Measurements from ENCODE around the gene VPS52. TPM values are rescaled to one million over a fixed set of nuclear protein-coding genes. Genes with fewer than 3 reads are reported as not detected.
"Not testable (repeated sequence)": the region's sequence is repeated elsewhere in the genome, so short reads cannot be mapped to it uniquely, and the experiment has no call there.

Gene VPS52
- total RNA-seq, 1 experiment from 2014 or later, result 23.2 TPM

- DNase-seq (ENCODE audit: low spot score), result no peak
Observed at GRCh38 chr6:33250731-33251130, 20.9 kb downstream of the VPS52 start.

- DNase-seq (ENCODE audit: low spot score), result peak; percentile 60
Observed at GRCh38 chr6:33249732-33250630, 21.7 kb downstream of the VPS52 start.

GRCh38 chr6:33248932-33249731, 22.5 kb downstream of the VPS52 start:
- DNase-seq (ENCODE audit: low spot score), result peak; percentile 97

GRCh38 chr6:33248643-33248931, 23.1 kb downstream of the VPS52 start:
- DNase-seq (ENCODE audit: low spot score), result no peak

GRCh38 chr6:33247977-33248642, 23.6 kb downstream of the VPS52 start:
- DNase-seq (ENCODE audit: low spot score), result peak; percentile 87

- DNase-seq (ENCODE audit: low spot score), result no peak
Observed at GRCh38 chr6:33243476-33243875, 28.2 kb downstream of the VPS52 start.

- no peak for DNase-seq (ENCODE audit: low spot score)
Observed at GRCh38 chr6:33241968-33242367, 29.7 kb downstream of the VPS52 start.

GRCh38 chr6:33237741-33238140, 33.9 kb downstream of the VPS52 start:
- DNase-seq (ENCODE audit: low spot score), result no peak

- DNase-seq (ENCODE audit: low spot score), result no peak
Observed at GRCh38 chr6:33236852-33237251, 34.8 kb downstream of the VPS52 start.

GRCh38 chr6:33236328-33236727, 35.3 kb downstream of the VPS52 start:
- no peak for DNase-seq (ENCODE audit: low spot score)

GRCh38 chr6:33235221-33235634, 36.4 kb downstream of the VPS52 start:
- no peak for DNase-seq (ENCODE audit: low spot score)

GRCh38 chr6:33226503-33227120, 45.1 kb downstream of the VPS52 start:
- not testable (repeated sequence) for DNase-seq (ENCODE audit: low spot score)

- no peak for DNase-seq (ENCODE audit: low spot score)
Observed at GRCh38 chr6:33217681-33218080, 54.0 kb downstream of the VPS52 start.

- no peak for DNase-seq (ENCODE audit: low spot score)
Observed at GRCh38 chr6:33217246-33217645, 54.4 kb downstream of the VPS52 start.

GRCh38 chr6:33216117-33216649, 55.5 kb downstream of the VPS52 start:
- DNase-seq (ENCODE audit: low spot score), result no peak

GRCh38 chr6:33215271-33216116, 56.2 kb downstream of the VPS52 start:
- no peak for DNase-seq (ENCODE audit: low spot score)

- DNase-seq (ENCODE audit: low spot score), result no peak
Observed at GRCh38 chr6:33213989-33214335, 57.7 kb downstream of the VPS52 start.

GRCh38 chr6:33213166-33213988, 58.3 kb downstream of the VPS52 start:
- no peak for DNase-seq (ENCODE audit: low spot score)

- no peak for DNase-seq (ENCODE audit: low spot score)
Observed at GRCh38 chr6:33212857-33213165, 58.9 kb downstream of the VPS52 start.

Data from A172 (cell line).